Measurements from ENCODE around the gene AGPAT3.

DNA sequence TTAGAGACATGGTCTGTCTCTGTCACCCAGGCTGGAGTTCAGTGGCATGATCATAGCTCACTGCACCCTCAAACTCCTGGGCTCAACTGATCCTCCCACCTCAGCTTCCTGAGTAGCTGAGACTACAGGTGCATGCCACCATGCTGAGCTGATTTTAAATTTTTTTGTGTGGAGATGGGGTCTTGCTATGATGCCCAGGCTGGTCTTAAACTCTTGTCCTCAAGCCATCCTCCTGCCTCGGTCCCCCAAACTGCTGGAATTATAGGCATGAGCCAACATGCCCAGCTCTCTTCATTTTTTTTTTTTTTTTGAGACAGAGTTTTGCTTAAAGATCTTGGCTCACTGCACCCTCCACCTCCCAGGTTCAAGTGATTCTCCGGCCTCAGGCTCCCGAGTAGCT is 24.8 kb upstream of the AGPAT3 start:
- TF ChIP-seq ZBTB1 (tag by site-specific recombination; IDR thresholded peaks at IDR 0.05) (no peak), ZNF423 (tag by site-specific recombination; IDR thresholded peaks at IDR 0.05) (no peak), GFI1B (tag by site-specific recombination; IDR thresholded peaks at IDR 0.05) (no peak), ZBTB7A (tag by site-specific recombination; IDR thresholded peaks at IDR 0.05; ENCODE audit: low read depth) (no peak)
- TF ChIP-seq, protein P1, sequence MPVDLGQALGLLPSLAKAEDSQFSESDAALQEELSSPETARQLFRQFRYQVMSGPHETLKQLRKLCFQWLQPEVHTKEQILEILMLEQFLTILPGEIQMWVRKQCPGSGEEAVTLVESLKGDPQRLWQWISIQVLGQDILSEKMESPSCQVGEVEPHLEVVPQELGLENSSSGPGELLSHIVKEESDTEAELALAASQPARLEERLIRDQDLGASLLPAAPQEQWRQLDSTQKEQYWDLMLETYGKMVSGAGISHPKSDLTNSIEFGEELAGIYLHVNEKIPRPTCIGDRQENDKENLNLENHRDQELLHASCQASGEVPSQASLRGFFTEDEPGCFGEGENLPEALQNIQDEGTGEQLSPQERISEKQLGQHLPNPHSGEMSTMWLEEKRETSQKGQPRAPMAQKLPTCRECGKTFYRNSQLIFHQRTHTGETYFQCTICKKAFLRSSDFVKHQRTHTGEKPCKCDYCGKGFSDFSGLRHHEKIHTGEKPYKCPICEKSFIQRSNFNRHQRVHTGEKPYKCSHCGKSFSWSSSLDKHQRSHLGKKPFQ (tag by site-specific recombination; IDR thresholded peaks at IDR 0.05): no peak
- TF ChIP-seq, protein P2, sequence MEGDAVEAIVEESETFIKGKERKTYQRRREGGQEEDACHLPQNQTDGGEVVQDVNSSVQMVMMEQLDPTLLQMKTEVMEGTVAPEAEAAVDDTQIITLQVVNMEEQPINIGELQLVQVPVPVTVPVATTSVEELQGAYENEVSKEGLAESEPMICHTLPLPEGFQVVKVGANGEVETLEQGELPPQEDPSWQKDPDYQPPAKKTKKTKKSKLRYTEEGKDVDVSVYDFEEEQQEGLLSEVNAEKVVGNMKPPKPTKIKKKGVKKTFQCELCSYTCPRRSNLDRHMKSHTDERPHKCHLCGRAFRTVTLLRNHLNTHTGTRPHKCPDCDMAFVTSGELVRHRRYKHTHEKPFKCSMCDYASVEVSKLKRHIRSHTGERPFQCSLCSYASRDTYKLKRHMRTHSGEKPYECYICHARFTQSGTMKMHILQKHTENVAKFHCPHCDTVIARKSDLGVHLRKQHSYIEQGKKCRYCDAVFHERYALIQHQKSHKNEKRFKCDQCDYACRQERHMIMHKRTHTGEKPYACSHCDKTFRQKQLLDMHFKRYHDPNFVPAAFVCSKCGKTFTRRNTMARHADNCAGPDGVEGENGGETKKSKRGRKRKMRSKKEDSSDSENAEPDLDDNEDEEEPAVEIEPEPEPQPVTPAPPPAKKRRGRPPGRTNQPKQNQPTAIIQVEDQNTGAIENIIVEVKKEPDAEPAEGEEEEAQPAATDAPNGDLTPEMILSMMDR (tag by site-specific recombination; IDR thresholded peaks at IDR 0.05): no peak
- TF ChIP-seq, protein P3, sequence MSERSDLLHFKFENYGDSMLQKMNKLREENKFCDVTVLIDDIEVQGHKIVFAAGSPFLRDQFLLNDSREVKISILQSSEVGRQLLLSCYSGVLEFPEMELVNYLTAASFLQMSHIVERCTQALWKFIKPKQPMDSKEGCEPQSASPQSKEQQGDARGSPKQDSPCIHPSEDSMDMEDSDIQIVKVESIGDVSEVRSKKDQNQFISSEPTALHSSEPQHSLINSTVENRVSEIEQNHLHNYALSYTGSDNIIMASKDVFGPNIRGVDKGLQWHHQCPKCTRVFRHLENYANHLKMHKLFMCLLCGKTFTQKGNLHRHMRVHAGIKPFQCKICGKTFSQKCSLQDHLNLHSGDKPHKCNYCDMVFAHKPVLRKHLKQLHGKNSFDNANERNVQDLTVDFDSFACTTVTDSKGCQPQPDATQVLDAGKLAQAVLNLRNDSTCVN (tag by site-specific recombination; optimal IDR thresholded peaks at IDR 0.05): no peak
